PFSK-1 (cell line): ENCODE results near the gene ADGRA1.

Experiments
- POLR2AphosphoS5 ChIP-seq: IDR thresholded peaks from 2 replicates; pipeline ENCODE4 v1.6.1; 2012; ENCODE audit warnings: low read depth, mild to moderate bottlenecking, control low read depth, low read length, moderate library complexity
- SIN3A ChIP-seq: IDR thresholded peaks from 2 replicates; pipeline ENCODE4 v1.6.1; 2012; ENCODE audit warnings: mild to moderate bottlenecking, low read length, moderate library complexity, borderline replicate concordance; ENCODE audit not compliant: insufficient read depth

DNA sequence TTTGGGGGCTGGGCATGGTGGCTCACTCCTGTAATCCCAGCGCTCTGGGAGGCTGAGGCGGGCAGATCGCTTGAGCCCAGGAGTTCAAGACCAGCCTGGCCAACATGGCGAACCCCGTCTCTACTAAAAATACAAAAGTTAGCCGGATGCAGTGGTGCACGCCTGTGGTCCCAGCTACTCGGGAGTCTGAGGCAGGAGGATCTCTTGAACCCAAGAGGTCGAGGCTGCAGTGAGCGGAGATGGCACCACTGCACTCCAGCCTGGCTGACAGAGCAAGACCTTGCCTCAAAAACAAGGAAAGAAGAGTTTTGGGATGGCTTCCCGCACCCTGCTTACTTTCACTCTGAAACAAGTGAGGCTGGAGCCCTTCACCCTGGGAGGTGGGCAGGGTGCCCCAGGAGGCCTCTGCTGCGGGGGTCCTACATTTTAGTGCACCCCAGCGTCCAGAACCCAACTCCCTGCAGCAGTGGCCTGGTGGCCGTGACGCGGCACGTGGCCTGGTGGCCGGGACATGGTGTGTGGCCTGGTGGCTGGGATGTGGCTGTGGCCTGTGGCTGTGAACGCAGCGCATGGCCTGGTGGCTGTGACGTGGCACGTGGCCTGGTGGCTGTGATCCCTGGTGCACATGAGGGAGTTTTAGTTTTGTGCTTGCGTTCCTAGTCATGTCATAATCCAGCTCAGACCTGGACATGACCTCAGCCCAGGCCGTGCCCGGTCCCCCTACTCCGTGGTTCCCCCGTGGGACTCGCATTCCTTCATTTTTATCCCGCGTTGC, 81.6 kb downstream of the ADGRA1 start:
- TF ChIP-seq SIN3A, result no peak
- TF ChIP-seq POLR2AphosphoS5, result no peak
